Endothelial cell of umbilical vein (primary cell): Measurements from ENCODE around the gene EEIG1.

Experiments
- EZH2 ChIP-seq: IDR thresholded peaks from 2 replicates; pipeline ENCODE4 v1.6.1; 2012; ENCODE audit warnings: borderline replicate concordance, low read depth, mild to moderate bottlenecking, moderate library complexity, low read length, inconsistent platforms; ENCODE audit not compliant: severe bottlenecking
- MYC ChIP-seq: IDR thresholded peaks from one replicate; pipeline ENCODE4 v1.6.1; 2011; ENCODE audit warnings: mild to moderate bottlenecking, low read depth, low read length
- POLR2A ChIP-seq: IDR thresholded peaks from 2 replicates; pipeline ENCODE4 v1.6.1; 2012; ENCODE audit warnings: low read depth, mild to moderate bottlenecking, control low read depth, low read length
- TF ChIP-seq, protein P1 (sequence below), 2 donors: IDR thresholded peaks; 1 replicate in 1 of 2; 2 replicates in 1 of 2; pipeline ENCODE4 v1.5.1; 2011; ENCODE audit warnings: low read length in 2 of 2, mild to moderate bottlenecking in 2 of 2, moderate library complexity in 2 of 2, control low read depth in 1 of 2, inconsistent platforms in 1 of 2, low read depth in 1 of 2; ENCODE audit not compliant: insufficient read depth in 1 of 2; ENCODE audit errors: extremely low read depth in 1 of 2

DNA sequence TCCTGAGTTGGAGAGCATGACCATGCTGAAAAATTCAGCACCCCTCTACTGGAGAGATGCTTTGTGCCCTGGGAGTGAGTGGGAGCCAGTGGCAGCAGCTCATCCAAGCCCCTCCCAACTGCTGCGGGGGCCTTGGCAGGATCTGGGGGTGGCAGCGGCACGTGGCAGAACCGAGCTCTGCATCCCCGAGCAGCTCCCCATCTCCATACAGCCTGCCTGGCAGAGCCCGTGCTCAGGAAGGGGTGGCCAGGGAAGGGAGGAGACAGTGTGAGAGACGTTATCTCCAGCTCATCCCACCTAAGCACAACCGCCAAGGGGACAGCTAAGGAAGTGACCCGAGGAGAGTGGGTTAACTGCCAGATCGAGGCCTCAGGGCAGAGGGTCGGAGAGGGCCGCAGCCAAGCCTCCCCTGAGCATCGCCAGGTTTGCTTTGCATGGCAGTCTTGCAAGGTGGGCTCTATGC lies 25.9 kb downstream of the EEIG1 start:
- TF ChIP-seq, protein P1, sequence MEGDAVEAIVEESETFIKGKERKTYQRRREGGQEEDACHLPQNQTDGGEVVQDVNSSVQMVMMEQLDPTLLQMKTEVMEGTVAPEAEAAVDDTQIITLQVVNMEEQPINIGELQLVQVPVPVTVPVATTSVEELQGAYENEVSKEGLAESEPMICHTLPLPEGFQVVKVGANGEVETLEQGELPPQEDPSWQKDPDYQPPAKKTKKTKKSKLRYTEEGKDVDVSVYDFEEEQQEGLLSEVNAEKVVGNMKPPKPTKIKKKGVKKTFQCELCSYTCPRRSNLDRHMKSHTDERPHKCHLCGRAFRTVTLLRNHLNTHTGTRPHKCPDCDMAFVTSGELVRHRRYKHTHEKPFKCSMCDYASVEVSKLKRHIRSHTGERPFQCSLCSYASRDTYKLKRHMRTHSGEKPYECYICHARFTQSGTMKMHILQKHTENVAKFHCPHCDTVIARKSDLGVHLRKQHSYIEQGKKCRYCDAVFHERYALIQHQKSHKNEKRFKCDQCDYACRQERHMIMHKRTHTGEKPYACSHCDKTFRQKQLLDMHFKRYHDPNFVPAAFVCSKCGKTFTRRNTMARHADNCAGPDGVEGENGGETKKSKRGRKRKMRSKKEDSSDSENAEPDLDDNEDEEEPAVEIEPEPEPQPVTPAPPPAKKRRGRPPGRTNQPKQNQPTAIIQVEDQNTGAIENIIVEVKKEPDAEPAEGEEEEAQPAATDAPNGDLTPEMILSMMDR (IDR thresholded peaks at IDR 0.05; ENCODE audit: extremely low read depth in 1 of 2, insufficient read depth in 1 of 2, low read depth in 1 of 2, low read length in 2 of 2): no peak
- TF ChIP-seq MYC: no peak
- no peak for TF ChIP-seq POLR2A
- TF ChIP-seq EZH2: no peak
